ENCODE measurements around the gene RAD51B.

GRCh38 chr14:68247274-68247673, 427.7 kb downstream of the RAD51B start:
- no peak for TF ChIP-seq POLR2A (IDR thresholded peaks at IDR 0.05)
- TF ChIP-seq CTCF (IDR thresholded peaks at IDR 0.05): no peak
- TF ChIP-seq EP300 (IDR thresholded peaks at IDR 0.05): no peak
- TF ChIP-seq POLR2AphosphoS5 (IDR thresholded peaks at IDR 0.05): no peak
